ENCODE measurements around the gene OBSCN. TPM values are rescaled to one million over a fixed set of nuclear protein-coding genes. Genes with fewer than 3 reads are reported as not detected.
"Not testable (repeated sequence)": the region's sequence is repeated elsewhere in the genome, so short reads cannot be mapped to it uniquely, and the experiment has no call there.

The OBSCN gene
- total RNA-seq, 2 experiments from 2014 or later: 13.7 to 14.9 TPM

- Mint-ChIP-seq H3K27me3 (no peaks in the 10 kb centered on the region), H3K4me1 (peaks cover 4% of the 10 kb centered on the region), H3K4me3 (peak overlapping the region; percentile 86), H3K9me3 (no peaks in the 10 kb centered on the region), H3K36me3 (no peaks in the 10 kb centered on the region), H3K27ac (peak overlapping the region; percentile 87)
- DNase-seq: peak; percentile 91
Observed at GRCh38 chr1:228212966-228213844, 5.4 kb downstream of the OBSCN start.

- Mint-ChIP-seq H3K27me3 (no peaks in the 10 kb centered on the region), H3K4me1 (peaks cover 4% of the 10 kb centered on the region), H3K9me3 (no peaks in the 10 kb centered on the region), H3K4me3 (peak overlapping the region; percentile 84), H3K27ac (peak overlapping the region; percentile 29), H3K36me3 (no peaks in the 10 kb centered on the region)
- DNase-seq: peak; percentile 38
Observed at GRCh38 chr1:228213917-228214808, 6.3 kb downstream of the OBSCN start.

DNA sequence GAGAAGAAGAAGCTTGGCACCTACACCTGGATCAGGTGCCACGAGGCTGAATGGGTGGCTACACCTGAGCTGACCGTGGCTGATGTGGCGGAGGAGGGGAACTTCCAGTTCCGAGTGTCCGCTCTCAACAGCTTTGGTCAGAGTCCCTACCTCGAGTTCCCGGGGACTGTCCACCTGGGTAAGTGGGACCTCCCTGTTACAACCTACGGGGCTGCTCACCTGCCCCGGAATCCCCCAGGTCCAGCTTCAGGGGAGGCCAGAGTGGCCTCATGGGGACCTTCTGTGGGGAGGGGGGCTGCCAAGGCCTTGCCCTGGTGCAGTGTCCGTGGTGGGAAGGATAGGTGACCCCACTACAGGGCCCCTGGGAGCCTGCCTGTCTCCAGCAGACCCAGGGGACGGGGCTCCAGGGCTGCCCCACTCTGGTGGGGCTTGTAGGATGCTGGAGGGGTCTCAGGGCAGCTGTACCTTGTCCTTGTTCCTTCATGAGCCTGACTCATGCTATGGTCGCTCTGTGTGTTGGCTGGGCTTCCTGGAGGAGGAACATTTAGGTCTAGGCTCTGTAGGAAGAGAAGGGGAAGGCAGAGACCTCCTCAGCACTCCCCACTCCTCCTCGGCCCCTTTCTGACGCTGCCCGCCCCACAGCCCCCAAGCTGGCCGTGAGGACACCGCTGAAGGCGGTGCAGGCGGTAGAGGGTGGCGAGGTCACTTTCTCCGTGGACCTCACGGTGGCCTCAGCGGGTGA is 7.2 kb downstream of the OBSCN start:
- H3K36me3 Mint-ChIP-seq: no peaks in the 10 kb centered on the region
- H3K27me3 Mint-ChIP-seq: no peaks in the 10 kb centered on the region
- H3K27ac Mint-ChIP-seq: no peak overlapping the region
- peak overlapping the region; percentile 84 for H3K4me3 Mint-ChIP-seq
- DNase-seq: no peak
- H3K4me1 Mint-ChIP-seq: peaks cover 4% of the 10 kb centered on the region
- no peaks in the 10 kb centered on the region for H3K9me3 Mint-ChIP-seq

DNA sequence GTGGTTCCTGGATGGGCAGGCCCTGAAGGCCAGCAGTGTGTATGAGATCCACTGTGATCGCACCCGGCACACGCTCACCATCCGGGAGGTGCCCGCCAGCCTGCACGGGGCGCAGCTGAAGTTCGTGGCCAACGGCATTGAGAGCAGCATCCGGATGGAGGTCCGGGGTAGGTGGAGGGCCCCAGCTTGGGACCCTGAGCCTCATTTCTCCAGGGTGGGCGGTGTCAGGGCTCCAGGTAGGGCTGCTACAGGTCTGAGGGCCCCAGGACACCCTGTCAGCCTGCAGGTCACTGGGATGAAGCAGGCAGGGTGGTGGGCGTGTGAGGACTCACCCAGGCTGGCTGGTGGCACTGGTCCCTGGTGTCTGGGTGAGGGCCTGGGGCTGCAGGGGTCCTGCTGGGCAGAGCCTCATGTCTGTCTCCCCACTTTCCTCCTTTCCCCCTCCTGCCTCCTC is 7.8 kb downstream of the OBSCN start:
- Mint-ChIP-seq H3K27ac (no peak overlapping the region), H3K4me3 (no peak overlapping the region)

DNA sequence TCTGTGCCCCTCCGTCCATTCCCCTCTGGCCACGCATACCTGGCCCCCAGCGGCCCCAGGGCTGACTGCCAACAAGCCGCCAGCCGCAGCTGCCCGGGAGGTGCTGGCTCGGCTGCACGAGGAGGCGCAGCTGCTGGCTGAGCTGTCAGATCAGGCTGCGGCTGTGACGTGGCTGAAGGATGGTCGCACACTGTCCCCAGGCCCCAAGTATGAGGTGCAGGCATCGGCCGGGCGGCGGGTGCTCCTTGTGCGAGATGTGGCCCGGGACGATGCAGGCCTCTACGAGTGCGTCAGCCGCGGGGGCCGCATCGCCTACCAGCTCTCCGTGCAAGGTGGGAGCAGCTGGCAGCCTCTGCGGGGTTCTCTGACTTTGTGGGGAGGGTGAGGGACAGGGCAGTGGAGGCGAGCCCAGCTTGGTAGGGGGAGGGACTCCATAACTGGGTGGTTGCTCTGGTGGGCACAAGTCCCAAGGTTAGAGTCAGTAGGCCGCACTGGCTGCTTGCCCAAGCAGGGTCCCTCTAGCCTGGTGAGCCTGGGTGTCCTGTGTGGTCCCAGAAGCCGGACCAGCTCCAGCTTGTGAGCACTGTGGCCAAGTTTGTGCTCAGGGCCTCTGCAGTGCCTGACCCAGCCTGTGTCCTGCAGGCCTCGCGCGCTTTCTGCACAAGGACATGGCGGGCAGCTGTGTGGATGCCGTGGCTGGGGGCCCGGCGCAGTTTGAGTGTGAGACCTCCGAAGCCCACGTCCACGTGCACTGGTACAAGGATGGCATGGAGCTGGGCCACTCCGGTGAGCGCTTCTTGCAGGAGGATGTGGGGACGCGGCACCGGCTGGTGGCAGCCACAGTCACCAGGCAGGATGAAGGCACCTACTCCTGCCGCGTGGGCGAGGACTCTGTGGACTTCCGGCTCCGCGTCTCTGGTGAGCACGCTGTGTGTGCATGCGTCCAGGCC is 8.8 kb downstream of the OBSCN start:
- no peak for DNase-seq
- peaks cover 2% of the 10 kb centered on the region for H3K36me3 Mint-ChIP-seq
- H3K27me3 Mint-ChIP-seq: no peaks in the 10 kb centered on the region
- H3K27ac Mint-ChIP-seq: no peak overlapping the region
- no peaks in the 10 kb centered on the region for H3K9me3 Mint-ChIP-seq
- H3K4me1 Mint-ChIP-seq: peaks cover 4% of the 10 kb centered on the region
- H3K4me3 Mint-ChIP-seq: no peak overlapping the region

More for the DNA sequence above, 7.8 kb downstream of the OBSCN start:
- H3K9me3 Mint-ChIP-seq: no peaks in the 10 kb centered on the region
- H3K27me3 Mint-ChIP-seq: no peaks in the 10 kb centered on the region
- no peak for DNase-seq
- peaks cover 4% of the 10 kb centered on the region for H3K4me1 Mint-ChIP-seq
- no peaks in the 10 kb centered on the region for H3K36me3 Mint-ChIP-seq

GRCh38 chr1:228217551-228218344 is 9.9 kb downstream of the OBSCN start:
- DNase-seq: no peak
- Mint-ChIP-seq H3K27ac (no peak overlapping the region), H3K9me3 (no peaks in the 10 kb centered on the region), H3K36me3 (peaks cover 10% of the 10 kb centered on the region), H3K4me1 (peaks cover 4% of the 10 kb centered on the region), H3K4me3 (no peak overlapping the region), H3K27me3 (no peaks in the 10 kb centered on the region)

DNA sequence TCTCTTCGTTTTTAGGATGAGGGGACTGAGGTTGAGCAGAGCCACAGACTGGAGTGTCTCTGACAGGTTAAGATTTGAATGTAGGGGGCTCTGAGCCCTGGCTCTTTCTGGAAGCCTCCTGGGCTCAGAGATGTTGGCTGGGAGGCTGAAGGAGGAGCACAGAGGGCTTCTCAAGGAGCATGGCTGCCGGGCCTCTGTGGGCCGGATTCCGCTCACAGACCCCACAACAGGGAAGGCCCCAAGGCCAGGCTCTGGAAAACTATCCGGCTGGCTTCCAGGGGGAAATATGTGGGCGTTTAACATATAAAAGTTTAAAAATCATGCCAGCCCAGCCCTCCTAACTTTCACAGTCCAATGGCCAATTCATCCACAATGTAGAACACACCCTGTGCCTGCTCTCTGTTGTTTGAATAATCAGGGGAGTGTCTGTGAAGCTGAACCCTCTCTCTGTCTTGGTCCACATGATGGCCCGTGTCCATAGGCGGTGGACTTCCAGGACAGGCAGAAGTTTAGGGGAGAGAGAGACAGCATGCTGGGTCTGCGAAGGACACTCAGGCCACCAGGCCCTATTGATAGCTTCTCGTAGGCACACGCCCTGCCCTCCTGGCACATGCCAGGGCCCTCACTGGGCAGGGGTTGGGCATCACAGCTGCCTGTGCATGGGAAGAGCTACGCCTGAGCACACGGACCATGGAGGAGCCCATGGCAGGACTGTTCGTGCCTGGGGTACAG is 10.8 kb downstream of the OBSCN start:
- H3K4me1 Mint-ChIP-seq: peaks cover 2% of the 10 kb centered on the region
- peaks cover 1% of the 10 kb centered on the region for H3K9me3 Mint-ChIP-seq
- no peak overlapping the region for H3K27ac Mint-ChIP-seq
- no peaks in the 10 kb centered on the region for H3K27me3 Mint-ChIP-seq
- H3K4me3 Mint-ChIP-seq: no peak overlapping the region
- H3K36me3 Mint-ChIP-seq: peaks cover 18% of the 10 kb centered on the region
- DNase-seq: no peak

GRCh38 chr1:228219245-228219961 is 11.6 kb downstream of the OBSCN start:
- H3K36me3 Mint-ChIP-seq: peaks cover 25% of the 10 kb centered on the region
- H3K4me3 Mint-ChIP-seq: no peak overlapping the region
- H3K27me3 Mint-ChIP-seq: no peaks in the 10 kb centered on the region
- DNase-seq: no peak
- H3K27ac Mint-ChIP-seq: no peak overlapping the region
- peaks cover 2% of the 10 kb centered on the region for H3K4me1 Mint-ChIP-seq
- peaks cover 1% of the 10 kb centered on the region for H3K9me3 Mint-ChIP-seq

- H3K27me3 Mint-ChIP-seq: no peaks in the 10 kb centered on the region
- H3K9me3 Mint-ChIP-seq: peaks cover 5% of the 10 kb centered on the region
- no peaks in the 10 kb centered on the region for H3K4me1 Mint-ChIP-seq
- H3K36me3 Mint-ChIP-seq: peaks cover 33% of the 10 kb centered on the region
- no peak for DNase-seq
- no peak overlapping the region for H3K27ac Mint-ChIP-seq
- H3K4me3 Mint-ChIP-seq: no peak overlapping the region
Observed at GRCh38 chr1:228219962-228220780, 12.3 kb downstream of the OBSCN start.

DNA sequence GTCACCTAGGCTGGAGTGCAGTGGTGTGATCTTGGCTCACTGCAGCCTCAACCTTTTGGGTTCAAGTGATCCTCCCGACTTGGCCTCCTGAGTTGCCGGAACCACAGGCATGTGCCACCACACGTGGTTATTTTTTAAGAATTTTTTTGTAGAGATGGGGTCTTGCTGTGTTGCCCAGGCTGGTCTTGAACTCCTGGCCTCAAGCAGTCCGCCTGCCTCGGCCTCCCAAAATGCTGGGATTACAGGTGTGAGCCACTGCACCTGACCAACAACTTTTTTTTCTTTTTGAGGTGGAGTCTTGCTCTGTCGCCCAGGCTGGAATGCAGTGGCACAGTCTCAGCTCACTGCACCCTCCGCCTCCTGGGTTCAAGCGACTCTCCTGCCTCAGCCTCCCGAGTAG is 13.3 kb downstream of the OBSCN start:
- H3K36me3 Mint-ChIP-seq: peaks cover 42% of the 10 kb centered on the region
- H3K27me3 Mint-ChIP-seq, H3K4me1 Mint-ChIP-seq, H3K4me3 Mint-ChIP-seq, H3K27ac Mint-ChIP-seq, DNase-seq, H3K9me3 Mint-ChIP-seq: not testable (repeated sequence)

GRCh38 chr1:228222548-228222947 is 14.7 kb downstream of the OBSCN start:
- H3K4me1 Mint-ChIP-seq: no peaks in the 10 kb centered on the region
- DNase-seq: no peak
- peaks cover 5% of the 10 kb centered on the region for H3K9me3 Mint-ChIP-seq
- no peak overlapping the region for H3K4me3 Mint-ChIP-seq
- H3K36me3 Mint-ChIP-seq: peaks cover 43% of the 10 kb centered on the region
- H3K27ac Mint-ChIP-seq: no peak overlapping the region
- H3K27me3 Mint-ChIP-seq: no peaks in the 10 kb centered on the region

All from activated naive CD8-positive, alpha-beta T cell treated with anti-CD3 and anti-CD28 coated beads for 36 hours (primary cell).